HepG2 (cell line): Measurements from ENCODE around the gene MED12L. TPM values are rescaled to one million over a fixed set of nuclear protein-coding genes. Genes with fewer than 3 reads are reported as not detected.

Experiments used
- ATAC-seq: fragments of 200-7000 bp; cut with Tn5 transposase; 3 replicates; pipeline ENCODE4 v1.9.1; 2020; ENCODE audit warnings: mild to moderate bottlenecking, moderate library complexity
- BruUV-seq: library from RNA; stranded (reverse); fragments of 400-500 nt; replicated peaks from 2 replicates; lab custom pipeline; 2021; lab: Mats Ljungman, UMichigan
- CTCF ChIA-PET: fragments of 300-600 bp; formaldehyde crosslinking; extraction: SDS; loops from one replicate; lab custom pipeline; 2021; ENCODE audit warnings: low total read pairs, inconsistent platforms, low intra/inter-chr PET ratio; lab: Yijun Ruan, JAX
- POLR2A ChIA-PET: fragments of 350-600 bp; sonication (Branson Sonifier 250); formaldehyde crosslinking; loops from one replicate; lab custom pipeline; 2020; ENCODE audit warnings: antibody characterized with exemption, inconsistent platforms; lab: Yijun Ruan, JAX
- DNase-seq: peaks from one replicate; pipeline ENCODE4 v3.0.0-alpha.2; 2015; ENCODE audit warnings: low spot score
- FAIRE-seq: peaks from 3 replicates; lab custom pipeline; 2011; peaks lifted over from hg19 to GRCh38; lab: Jason Lieb, UNC
- H2AFZ ChIP-seq: one replicate; pipeline ENCODE4 v1.6.1; 2011; ENCODE audit warnings: low read length, inconsistent platforms
- H3K27ac ChIP-seq: fragments of 300-600 bp; 3 replicates; pipeline ENCODE4 v1.8.0; 2011; ENCODE audit warnings: mixed run types, mild to moderate bottlenecking, mixed read lengths, low read length, inconsistent platforms; ENCODE audit not compliant: insufficient read depth; ENCODE audit errors: extremely low read length
- H3K27me3 ChIP-seq, 2 experiments: fragments of 200-600 bp in 1 of 2; 2 replicates in 1 of 2; 3 replicates in 1 of 2; pipeline versions ENCODE4 v1.6.0 to v1.8.0; 2011; ENCODE audit warnings: low read length in 2 of 2, mild to moderate bottlenecking in 2 of 2, moderate library complexity in 2 of 2, inconsistent platforms in 1 of 2; ENCODE audit not compliant: insufficient read depth in 2 of 2, control insufficient read depth in 1 of 2
- H3K36me3 ChIP-seq, 2 experiments: fragments of 200-600 bp in 1 of 2; replicated peaks in 1 of 2; 2 replicates in 1 of 2; 3 replicates in 1 of 2; pipeline versions ENCODE4 v1.5.1 to v1.8.0; 2011; ENCODE audit warnings: low read length in 2 of 2, inconsistent platforms in 1 of 2; ENCODE audit not compliant: insufficient read depth in 2 of 2, control insufficient read depth in 1 of 2
- H3K4me1 ChIP-seq: 2 replicates; pipeline ENCODE4 v1.5.1; 2012; ENCODE audit warnings: low read length, inconsistent platforms; ENCODE audit not compliant: insufficient read depth
- H3K4me2 ChIP-seq: 2 replicates; pipeline ENCODE4 v1.6.0; 2011; ENCODE audit warnings: low read depth, low read length, inconsistent platforms
- H3K4me3 ChIP-seq, 3 experiments: fragments of 200-600 bp in 1 of 3; sonication (generic), shearing (Covaris generic) in 1 of 3; replicated peaks in 1 of 3; 2 replicates each; pipeline ENCODE4 v1.5.1; 2011 to 2016; ENCODE audit warnings: low read length in 3 of 3, inconsistent platforms in 2 of 3, low read depth in 2 of 3, mild to moderate bottlenecking in 2 of 3, control low read depth in 1 of 3, mixed read lengths in 1 of 3; ENCODE audit not compliant: insufficient read depth in 1 of 3
- H3K79me2 ChIP-seq: one replicate; pipeline ENCODE4 v1.6.1; 2011; ENCODE audit warnings: low read length, inconsistent platforms; ENCODE audit not compliant: insufficient read depth
- H3K9ac ChIP-seq: 2 replicates; pipeline ENCODE4 v1.6.0; 2011; ENCODE audit warnings: mild to moderate bottlenecking, low read depth, low read length, inconsistent platforms; ENCODE audit not compliant: insufficient read depth
- H3K9me3 ChIP-seq: 2 replicates; pipeline ENCODE4 v1.5.1; 2012; ENCODE audit warnings: mild to moderate bottlenecking, low read length
- H4K20me1 ChIP-seq: 2 replicates; pipeline ENCODE4 v1.6.0; 2011; ENCODE audit warnings: inconsistent platforms, mild to moderate bottlenecking, low read length, moderate library complexity; ENCODE audit not compliant: insufficient read depth
- ARID3A ChIP-seq: IDR thresholded peaks from 2 replicates; pipeline ENCODE4 v1.6.1; 2012; ENCODE audit warnings: low read depth, low read length, improper control_type of control experiment
- BRD4 ChIP-seq: sonication (generic); formaldehyde crosslinking; IDR thresholded peaks from 2 replicates; pipeline ENCODE4 v1.4.0; 2020; ENCODE audit warnings: missing genetic modification reagents
- KLF11 ChIP-seq: IDR thresholded peaks from 2 replicates; pipeline ENCODE4 v1.6.1; 2016; ENCODE audit warnings: missing compliant biosample characterization
- PAXIP1 ChIP-seq: sonication (generic); formaldehyde crosslinking; conservative IDR thresholded peaks from 2 replicates; pipeline ENCODE4 v1.4.0; 2020; ENCODE audit warnings: mild to moderate bottlenecking, missing genetic modification reagents, moderate library complexity
- TAF1 ChIP-seq: sonication (generic); formaldehyde crosslinking; IDR thresholded peaks from 2 replicates; pipeline ENCODE4 v1.4.0; 2020; ENCODE audit warnings: missing genetic modification reagents
- ZBED4 ChIP-seq: sonication (generic); formaldehyde crosslinking; IDR thresholded peaks from 2 replicates; pipeline ENCODE4 v1.4.0; 2020; ENCODE audit warnings: missing genetic modification reagents, borderline replicate concordance
- ZNF234 ChIP-seq: sonication (generic); formaldehyde crosslinking; conservative IDR thresholded peaks from 2 replicates; pipeline ENCODE4 v1.5.1; 2020; ENCODE audit warnings: mild to moderate bottlenecking, missing genetic modification reagents
- ZNF329 ChIP-seq: sonication (generic); formaldehyde crosslinking; IDR thresholded peaks from 2 replicates; pipeline ENCODE4 v1.9.0; 2021; ENCODE audit warnings: low read depth, mild to moderate bottlenecking, missing genetic modification reagents
- ZNF431 ChIP-seq: sonication (generic); formaldehyde crosslinking; IDR thresholded peaks from 2 replicates; pipeline ENCODE4 v1.9.0; 2022; ENCODE audit warnings: missing genetic modification reagents, low read depth, mild to moderate bottlenecking, borderline replicate concordance
- ZNF549 ChIP-seq: sonication (generic); formaldehyde crosslinking; IDR thresholded peaks from 2 replicates; pipeline ENCODE4 v1.5.0; 2020; ENCODE audit warnings: missing genetic modification reagents
- ZNF678 ChIP-seq: sonication (generic); formaldehyde crosslinking; IDR thresholded peaks from 2 replicates; pipeline ENCODE4 v1.4.0; 2020; ENCODE audit warnings: mild to moderate bottlenecking, missing genetic modification reagents
- ZNF781 ChIP-seq: sonication (generic); formaldehyde crosslinking; IDR thresholded peaks from 2 replicates; pipeline ENCODE4 v1.5.1; 2020; ENCODE audit warnings: borderline replicate concordance, mild to moderate bottlenecking, missing genetic modification reagents; ENCODE audit errors: not compliant biosample characterization
- WGBS: methylation state at CpG from one replicate; pipeline ENCODE4 v1.1.6; 2017; ENCODE audit warnings: low lambda C conversion rate; 5-methylcytosine and 5-hydroxymethylcytosine counted together
- in situ Hi-C: cut with HindIII; loops from 2 replicates; pipeline ENCODE4 v1.10.0; 2017; ENCODE audit warnings: low pct_unique_long_range_greater_than_20kb; ENCODE audit not compliant: extremely low pct_ligation_motif_present
- intact Hi-C: fragments of 100-400 bp; cut with micrococcal nuclease; formaldehyde crosslinking; loops from one replicate; pipeline ENCODE4 v1.10.0; 2022; ENCODE audit not compliant: unreplicated experiment
- polyA plus RNA-seq, 8 experiments: library from polyadenylated mRNA; depleted of rRNA in 3 of 8; stranded (reverse) in 7 of 8; unstranded in 1 of 8; fragments of >200 nt; fragmentation: Illumina TruSeq in 4 of 8; extraction: Trizol in 4 of 8; gene quantifications; 2 replicates each; pipeline versions ENCODE4 v1.2.1 to v1.2.3, GENCODE V29; 2011 to 2016; ENCODE audit warnings: low read depth in 4 of 8, missing spikeins in 1 of 8, mixed read lengths in 1 of 8; ENCODE audit not compliant: insufficient read depth in 1 of 8
- total RNA-seq, 5 experiments: library from RNA; depleted of rRNA; stranded (reverse); fragments of >200 nt; fragmentation: Illumina TruSeq; extraction: Trizol; gene quantifications; 2 replicates each; pipeline ENCODE4 v1.2.3, GENCODE V29; 2016; ENCODE audit warnings: low read depth in 1 of 5
- TF ChIP-seq, protein P1 (sequence below): fragments of 450-650 bp; IDR thresholded peaks from 2 replicates; pipeline ENCODE4 v1.6.1; 2017

The MED12L gene
- total and polyA plus RNA-seq, 2 of the 13 experiments (the other 11 are each of a cell fraction or from before 2014, with no cell fraction given) = 0.07 to 0.64 TPM

DNA sequence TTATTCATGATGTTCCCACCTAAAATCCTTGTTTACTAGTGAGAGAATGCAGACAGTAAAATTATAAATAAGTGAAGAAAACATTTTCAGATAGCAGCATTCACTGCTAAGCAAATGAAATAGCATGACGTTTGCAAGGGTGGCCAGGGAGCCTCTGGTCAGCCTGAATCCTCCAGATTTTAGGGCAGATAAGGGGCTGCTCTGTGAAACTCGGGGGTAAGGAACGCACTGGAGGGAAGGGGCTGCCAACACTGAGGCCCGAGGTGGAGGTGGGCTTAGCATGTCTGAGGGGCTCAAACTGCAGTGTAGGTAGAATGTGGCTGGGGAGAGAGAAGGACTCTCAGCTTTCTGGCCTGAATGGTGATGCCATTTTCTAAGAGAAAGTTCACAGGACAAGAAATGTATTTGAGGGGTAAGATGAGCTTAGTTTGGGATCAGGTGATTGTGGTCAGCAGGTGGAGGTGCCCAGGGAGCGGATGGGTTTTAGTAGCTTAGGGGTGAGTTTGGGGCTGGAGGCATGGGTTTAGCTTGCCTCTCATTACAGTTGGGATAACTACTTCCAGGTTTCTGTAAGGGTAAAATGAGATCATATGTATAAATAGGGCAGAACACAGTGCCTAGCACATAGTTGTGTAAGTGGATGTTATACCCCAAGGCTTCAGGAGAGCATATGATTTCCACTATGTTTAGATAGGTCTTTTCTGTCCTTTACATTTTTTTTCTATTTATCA, 97.0 kb downstream of the MED12L start:
- H3K79me2 ChIP-seq = no peaks in the 10 kb centered on the region
- in situ Hi-C loops = no loop called here
- no peak overlapping the region for H3K4me3 ChIP-seq
- H3K4me2 ChIP-seq = no peak overlapping the region
- no peak overlapping the region for H3K27ac ChIP-seq
- DNase-seq = no peak
- BruUV-seq = no TSS peak
- no peaks in the 10 kb centered on the region for H3K9me3 ChIP-seq
- peaks cover 46% of the 10 kb centered on the region for H3K4me1 ChIP-seq
- CTCF ChIA-PET = no interaction called here
- no peaks in the 10 kb centered on the region for H3K36me3 ChIP-seq
- intact Hi-C loops = no loop called here
- peak overlapping the region; percentile 79 for H2AFZ ChIP-seq
- no peak overlapping the region for H3K9ac ChIP-seq
- no peaks in the 10 kb centered on the region for H3K27me3 ChIP-seq
- WGBS = 93% methylated on average over 5 of the region's 5 CpGs
- ATAC-seq = no peak
- H4K20me1 ChIP-seq = no peaks in the 10 kb centered on the region
- POLR2A ChIA-PET = interaction anchor here (2.0 kb wide), 1 partner anchor 15 kb away, joined by 7 read pairs; no protein-coding TSS in a partner anchor
- no peak for FAIRE-seq
- TF ChIP-seq ZNF549 (CRISPR knock-in tag) (no peak), ZNF781 (CRISPR knock-in tag) (no peak), ARID3A (no peak), ZNF234 (CRISPR knock-in tag) (no peak), ZNF329 (no peak), ZNF431 (CRISPR knock-in tag) (no peak), BRD4 (CRISPR knock-in tag) (no peak), TAF1 (CRISPR knock-in tag) (no peak), ZBED4 (CRISPR knock-in tag) (no peak), KLF11 (no peak), PAXIP1 (CRISPR knock-in tag) (no peak), ZNF678 (CRISPR knock-in tag) (no peak)
- TF ChIP-seq, protein P1, sequence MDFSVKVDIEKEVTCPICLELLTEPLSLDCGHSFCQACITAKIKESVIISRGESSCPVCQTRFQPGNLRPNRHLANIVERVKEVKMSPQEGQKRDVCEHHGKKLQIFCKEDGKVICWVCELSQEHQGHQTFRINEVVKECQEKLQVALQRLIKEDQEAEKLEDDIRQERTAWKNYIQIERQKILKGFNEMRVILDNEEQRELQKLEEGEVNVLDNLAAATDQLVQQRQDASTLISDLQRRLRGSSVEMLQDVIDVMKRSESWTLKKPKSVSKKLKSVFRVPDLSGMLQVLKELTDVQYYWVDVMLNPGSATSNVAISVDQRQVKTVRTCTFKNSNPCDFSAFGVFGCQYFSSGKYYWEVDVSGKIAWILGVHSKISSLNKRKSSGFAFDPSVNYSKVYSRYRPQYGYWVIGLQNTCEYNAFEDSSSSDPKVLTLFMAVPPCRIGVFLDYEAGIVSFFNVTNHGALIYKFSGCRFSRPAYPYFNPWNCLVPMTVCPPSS = no peak
